Right atrium auricular region (tissue), 2 donors: ENCODE results near the gene FOXO3. TPM values are rescaled to one million over a fixed set of nuclear protein-coding genes. Genes with fewer than 3 reads are reported as not detected.

Source experiments
- DNase-seq: peaks from one replicate; pipeline ENCODE4 v3.0.0-alpha.2; 2019; ENCODE audit warnings: low spot score
- H3K27ac ChIP-seq, 2 donors: fragments of 200-600 bp; sonication (generic); 1 replicate in 1 of 2; 2 replicates in 1 of 2; pipeline ENCODE4 v1.5.1; 2016 to 2019
- H3K27me3 ChIP-seq, 2 donors: fragments of 200-600 bp; sonication (generic); one replicate each; pipeline versions ENCODE4 v1.5.1 to v1.6.0; 2017 to 2019
- H3K36me3 ChIP-seq: fragments of 200-600 bp; sonication (generic); one replicate; pipeline ENCODE4 v1.5.1; 2016
- H3K4me1 ChIP-seq, 2 donors: fragments of 200-600 bp; sonication (generic); one replicate each; pipeline versions ENCODE4 v1.5.1 to v1.6.0; 2017 to 2019
- H3K4me3 ChIP-seq, 2 donors: fragments of 200-600 bp; sonication (generic); 1 replicate in 1 of 2; 2 replicates in 1 of 2; pipeline ENCODE4 v1.5.1; 2017 to 2019; ENCODE audit warnings: mild to moderate bottlenecking in 1 of 2, moderate library complexity in 1 of 2
- H3K9me3 ChIP-seq, 2 donors: fragments of 200-600 bp; sonication (generic); one replicate each; pipeline ENCODE4 v1.5.1; 2019
- CTCF ChIP-seq, 2 donors: fragments of 200-600 bp; sonication (generic); IDR thresholded peaks; one replicate each; pipeline ENCODE4 v1.5.1; 2019; ENCODE audit warnings: antibody characterized with exemption in 2 of 2
- total RNA-seq, 2 donors: library from RNA; depleted of rRNA; stranded (reverse); fragments of >200 nt; gene quantifications; one replicate each; pipeline ENCODE4 v1.1.0, GENCODE V29; 2016

FOXO3 gene
- total RNA-seq, 2 donors from 2014 or later = 54.5 to 60.9 TPM

- H3K4me1 ChIP-seq = peaks cover 0 to 81% of the 10 kb centered on the region in 2 donors
- H3K27ac ChIP-seq = no peak overlapping the region
- DNase-seq = no peak
- no peaks in the 10 kb centered on the region for H3K9me3 ChIP-seq
- no peak overlapping the region for H3K4me3 ChIP-seq
- TF ChIP-seq CTCF (IDR thresholded peaks at IDR 0.05) = no peak
- no peaks in the 10 kb centered on the region for H3K27me3 ChIP-seq
- no peaks in the 10 kb centered on the region for H3K36me3 ChIP-seq
Observed at GRCh38 chr6:108632441-108632840, 71.7 kb downstream of the FOXO3 start.

GRCh38 chr6:108633436-108633835, 72.7 kb downstream of the FOXO3 start:
- no peaks in the 10 kb centered on the region for H3K27me3 ChIP-seq
- H3K36me3 ChIP-seq = no peaks in the 10 kb centered on the region
- no peaks in the 10 kb centered on the region for H3K9me3 ChIP-seq
- H3K27ac ChIP-seq = no peak overlapping the region
- H3K4me1 ChIP-seq = peaks cover 0 to 77% of the 10 kb centered on the region in 2 donors
- no peak overlapping the region for H3K4me3 ChIP-seq
- no peak for TF ChIP-seq CTCF (IDR thresholded peaks at IDR 0.05)
- DNase-seq = no peak

- Histone ChIP-seq H3K27ac (no peak overlapping the region), H3K36me3 (no peaks in the 10 kb centered on the region), H3K27me3 (no peaks in the 10 kb centered on the region), H3K4me1 (peaks cover 0 to 68% of the 10 kb centered on the region in 2 donors), H3K4me3 (no peak overlapping the region), H3K9me3 (no peaks in the 10 kb centered on the region)
- TF ChIP-seq CTCF (IDR thresholded peaks at IDR 0.05) = no peak
- no peak for DNase-seq
Observed at GRCh38 chr6:108635505-108636226, 74.9 kb downstream of the FOXO3 start.

- no peaks in the 10 kb centered on the region for H3K27me3 ChIP-seq
- no peaks in the 10 kb centered on the region for H3K36me3 ChIP-seq
- no peak for DNase-seq
- TF ChIP-seq CTCF (IDR thresholded peaks at IDR 0.05) = no peak
- no peaks in the 10 kb centered on the region for H3K9me3 ChIP-seq
- H3K4me3 ChIP-seq = no peak overlapping the region
- H3K27ac ChIP-seq = no peak overlapping the region
- peaks cover 0 to 48% of the 10 kb centered on the region in 2 donors for H3K4me1 ChIP-seq
Observed at GRCh38 chr6:108637963-108638362, 77.2 kb downstream of the FOXO3 start.

- Histone ChIP-seq H3K4me1 (peaks cover 0 to 48% of the 10 kb centered on the region in 2 donors), H3K36me3 (no peaks in the 10 kb centered on the region), H3K27ac (no peak overlapping the region), H3K27me3 (no peaks in the 10 kb centered on the region), H3K4me3 (no peak overlapping the region), H3K9me3 (no peaks in the 10 kb centered on the region)
- TF ChIP-seq CTCF (IDR thresholded peaks at IDR 0.05) = no peak
- no peak for DNase-seq
Observed at GRCh38 chr6:108638993-108639392, 78.3 kb downstream of the FOXO3 start.

- DNase-seq = no peak
- no peak overlapping the region for H3K27ac ChIP-seq
Observed at GRCh38 chr6:108640104-108640503, 79.4 kb downstream of the FOXO3 start.

More at GRCh38 chr6:108640104-108640503, 79.4 kb downstream of the FOXO3 start:
- Histone ChIP-seq H3K4me1 (peaks cover 0 to 55% of the 10 kb centered on the region in 2 donors), H3K36me3 (no peaks in the 10 kb centered on the region), H3K27me3 (no peaks in the 10 kb centered on the region), H3K4me3 (no peak overlapping the region), H3K9me3 (no peaks in the 10 kb centered on the region)
- no peak for TF ChIP-seq CTCF (IDR thresholded peaks at IDR 0.05)
